HCT116 (cell line): ENCODE results near the gene IRAK2. TPM values are rescaled to one million over a fixed set of nuclear protein-coding genes. Genes with fewer than 3 reads are reported as not detected.

ENCODE experiments used
- ATAC-seq: fragments of 200-7000 bp; cut with Tn5 transposase; 2 replicates; pipeline ENCODE4 v1.9.1; 2020; ENCODE audit warnings: mild to moderate bottlenecking, moderate library complexity
- BruUV-seq: library from RNA; stranded (reverse); fragments of 400-500 nt; replicated peaks from 2 replicates; lab custom pipeline; 2021; lab: Mats Ljungman, UMichigan
- CTCF ChIA-PET: fragments of 300-600 bp; sonication (Branson Sonifier 250); formaldehyde crosslinking; loops from one replicate; lab custom pipeline; 2021; ENCODE audit warnings: antibody characterized with exemption; lab: Charles Lee
- POLR2A ChIA-PET: fragments of 300-600, 350-600 bp; sonication (Branson Sonifier 250); formaldehyde crosslinking; loops from one replicate; lab custom pipeline; 2021; ENCODE audit warnings: antibody characterized with exemption; lab: Charles Lee
- RAD21 ChIA-PET, 2 experiments: fragments of 300-600 bp; sonication (Branson Sonifier 250); formaldehyde crosslinking; loops; one replicate each; lab custom pipeline; 2023; ENCODE audit warnings: low total read pairs in 2 of 2; ENCODE audit not compliant: uncharacterized antibody in 2 of 2, unreplicated experiment in 2 of 2, low non-redundant PET in 1 of 2; lab: Charles Lee
- DNase-seq: peaks from one replicate; pipeline ENCODE4 v3.0.0-alpha.2; 2010; ENCODE audit warnings: low read depth, low spot score
- H2AFZ ChIP-seq: fragments of 200-600 bp; shearing (Covaris generic), sonication (generic); 2 replicates; pipeline ENCODE4 v1.6.1; 2017; ENCODE audit warnings: low read depth, mixed run types, mixed read lengths, antibody characterized with exemption, low read length; ENCODE audit not compliant: poor library complexity, severe bottlenecking
- H3K27ac ChIP-seq: 2 replicates; pipeline ENCODE4 v1.5.1; 2012; ENCODE audit warnings: low read depth, low read length
- H3K27me3 ChIP-seq: fragments of 200-600 bp; sonication (generic); 2 replicates; pipeline ENCODE4 v1.6.1; 2016; ENCODE audit warnings: mixed run types, low read length, mixed read lengths; ENCODE audit not compliant: insufficient read depth
- H3K36me3 ChIP-seq, 2 experiments: fragments of 200-500 bp in 1 of 2; fragments of 200-600 bp in 1 of 2; sonication (Bioruptor generic) in 1 of 2; sonication (generic) in 1 of 2; 2 replicates each; pipeline versions ENCODE4 v1.5.1 to v1.6.1; 2014 to 2016; ENCODE audit warnings: low read length in 2 of 2, inconsistent platforms in 1 of 2, mixed read lengths in 1 of 2, mixed run types in 1 of 2; ENCODE audit not compliant: insufficient read depth in 2 of 2, control insufficient read depth in 1 of 2
- H3K4me1 ChIP-seq, 2 experiments: fragments of 200-600 bp in 1 of 2; sonication (generic) in 1 of 2; 2 replicates each; pipeline versions ENCODE4 v1.5.1 to v1.6.1; 2012 to 2017; ENCODE audit warnings: low read length in 2 of 2, inconsistent platforms in 1 of 2, mild to moderate bottlenecking in 1 of 2, mixed read lengths in 1 of 2, mixed run types in 1 of 2, moderate library complexity in 1 of 2; ENCODE audit not compliant: insufficient read depth in 2 of 2, control insufficient read depth in 1 of 2
- H3K4me2 ChIP-seq: fragments of 200-600 bp; sonication (generic); 2 replicates; pipeline ENCODE4 v1.6.1; 2017; ENCODE audit warnings: mixed run types, low read length, mixed read lengths
- H3K4me3 ChIP-seq, 2 experiments: fragments of 200-600 bp in 1 of 2; sonication (generic) in 1 of 2; replicated peaks in 1 of 2; 2 replicates each; pipeline ENCODE4 v1.5.1; 2011 to 2016; ENCODE audit warnings: low read length in 2 of 2, control low read depth in 1 of 2, low read depth in 1 of 2, mild to moderate bottlenecking in 1 of 2, mixed read lengths in 1 of 2, mixed run types in 1 of 2
- H3K79me2 ChIP-seq: fragments of 200-600 bp; sonication (generic); 2 replicates; pipeline ENCODE4 v1.6.1; 2017; ENCODE audit warnings: mild to moderate bottlenecking, mixed run types, low read length, moderate library complexity, mixed read lengths; ENCODE audit not compliant: insufficient read depth
- H3K9ac ChIP-seq: fragments of 200-600 bp; sonication (generic); 2 replicates; pipeline ENCODE4 v1.6.1; 2016; ENCODE audit warnings: low read length, mixed read lengths
- H3K9me2 ChIP-seq: fragments of 200-600 bp; sonication (generic), shearing (Covaris generic); 2 replicates; pipeline ENCODE4 v1.6.1; 2017; ENCODE audit warnings: mixed run types, mild to moderate bottlenecking, moderate library complexity; ENCODE audit not compliant: insufficient read depth
- H3K9me3 ChIP-seq, 2 experiments: fragments of 200-500 bp in 1 of 2; fragments of 200-600 bp in 1 of 2; sonication (Bioruptor generic) in 1 of 2; sonication (generic) in 1 of 2; 2 replicates each; pipeline ENCODE4 v1.6.1; 2014 to 2017; ENCODE audit warnings: low read length in 2 of 2, mixed read lengths in 2 of 2, inconsistent platforms in 1 of 2, low read depth in 1 of 2, mild to moderate bottlenecking in 1 of 2, mixed run types in 1 of 2, moderate library complexity in 1 of 2; ENCODE audit not compliant: control insufficient read depth in 1 of 2, insufficient read depth in 1 of 2
- H4K20me1 ChIP-seq: fragments of 200-600 bp; sonication (generic), shearing (Covaris generic); 2 replicates; pipeline ENCODE4 v1.6.1; 2017; ENCODE audit warnings: mixed run types, mild to moderate bottlenecking, moderate library complexity; ENCODE audit not compliant: insufficient read depth
- ATF3 ChIP-seq: IDR thresholded peaks from 2 replicates; pipeline ENCODE4 v1.6.1; 2012
- CBX3 ChIP-seq: IDR thresholded peaks from 2 replicates; pipeline ENCODE4 v1.6.1; 2012; ENCODE audit warnings: low read depth
- CEBPB ChIP-seq: IDR thresholded peaks from 2 replicates; pipeline ENCODE4 v1.6.1; 2012; ENCODE audit warnings: low read depth
- CTCF ChIP-seq, 3 experiments: fragments of 200-600 bp in 1 of 3; sonication (generic) in 1 of 3; IDR thresholded peaks in 2 of 3; conservative IDR thresholded peaks in 1 of 3; 2 replicates each; pipeline ENCODE4 v1.5.1; 2012 to 2017; ENCODE audit warnings: low read depth in 2 of 3, low read length in 2 of 3, antibody characterized with exemption in 1 of 3, borderline replicate concordance in 1 of 3, control low read depth in 1 of 3, mild to moderate bottlenecking in 1 of 3, mixed read lengths in 1 of 3, mixed run types in 1 of 3, moderate library complexity in 1 of 3; ENCODE audit not compliant: insufficient read depth in 1 of 3
- EZH2 ChIP-seq: fragments of 200-600 bp; sonication (generic); IDR thresholded peaks from 2 replicates; pipeline ENCODE4 v1.6.1; 2017; ENCODE audit warnings: antibody characterized with exemption, mixed run types
- EZH2phosphoT487 ChIP-seq: fragments of 200-600 bp; IDR thresholded peaks from 2 replicates; pipeline ENCODE4 v1.6.1; 2018; ENCODE audit warnings: antibody characterized with exemption, borderline replicate concordance
- FOSL1 ChIP-seq: IDR thresholded peaks from 2 replicates; pipeline ENCODE4 v1.6.1; 2012; ENCODE audit warnings: low read depth
- JUND ChIP-seq: IDR thresholded peaks from 2 replicates; pipeline ENCODE4 v1.6.1; 2012
- MAX ChIP-seq: IDR thresholded peaks from 2 replicates; pipeline ENCODE4 v1.6.1; 2012
- POLR2AphosphoS5 ChIP-seq: IDR thresholded peaks from 2 replicates; pipeline ENCODE4 v1.6.1; 2011; ENCODE audit warnings: mild to moderate bottlenecking, low read depth, low read length, moderate library complexity
- RAD21 ChIP-seq: IDR thresholded peaks from 2 replicates; pipeline ENCODE4 v1.6.1; 2012; ENCODE audit warnings: low read depth, mild to moderate bottlenecking
- REST ChIP-seq: IDR thresholded peaks from 2 replicates; pipeline ENCODE4 v1.6.1; 2012; ENCODE audit warnings: low read depth
- SRF ChIP-seq: IDR thresholded peaks from 2 replicates; pipeline ENCODE4 v1.6.1; 2012; ENCODE audit warnings: low read depth
- TCF7L2 ChIP-seq: IDR thresholded peaks from 2 replicates; pipeline ENCODE4 v1.7.0; 2011; ENCODE audit warnings: borderline replicate concordance, inconsistent platforms; ENCODE audit not compliant: insufficient read depth, insufficient read length; ENCODE audit errors: extremely low read depth
- YY1 ChIP-seq: IDR thresholded peaks from 2 replicates; pipeline ENCODE4 v1.6.1; 2011; ENCODE audit warnings: low read length, low read depth, moderate library complexity, mild to moderate bottlenecking; ENCODE audit not compliant: insufficient replicate concordance; ENCODE audit errors: extremely low read depth
- ZBTB33 ChIP-seq: IDR thresholded peaks from 2 replicates; pipeline ENCODE4 v1.6.1; 2011; ENCODE audit warnings: mild to moderate bottlenecking, low read length, moderate library complexity; ENCODE audit not compliant: insufficient replicate concordance; ENCODE audit errors: extremely low read depth
- ZNF274 ChIP-seq: fragments of 200-500 bp; sonication (Bioruptor generic); IDR thresholded peaks from 2 replicates; pipeline ENCODE4 v1.6.1; 2014; ENCODE audit warnings: mild to moderate bottlenecking, low read depth, low read length, inconsistent platforms
- intact Hi-C: fragments of 100-400 bp; cut with micrococcal nuclease; formaldehyde crosslinking; loops from 2 replicates; pipeline ENCODE4 v1.10.0; 2022
- total RNA-seq: library from RNA; stranded (reverse); gene quantifications from one replicate; pipeline ENCODE4 v1.2.1, GENCODE V29; 2021; ENCODE audit not compliant: unreplicated experiment

The IRAK2 gene
- total RNA-seq, 1 experiment from 2014 or later = 3.6 TPM

GRCh38 chr3:10280571-10280970 lies 115.9 kb downstream of the IRAK2 start:
- ATAC-seq (no peak), DNase-seq (no peak)
- ChIA-PET RAD21 (no interaction called here), CTCF (interaction anchor here (1.2 kb wide), 1 partner anchor 9 kb away, joined by 3 read pairs; no protein-coding TSS in a partner anchor), POLR2A (no interaction called here)
- 0 out of 2 replicates have a peak, but pooled peaks cover 4% of the 10 kb centered on the region for H4K20me1 ChIP-seq
- peaks cover 19% of the 10 kb centered on the region for H3K79me2 ChIP-seq
- H3K4me2 ChIP-seq = no peak overlapping the region
- intact Hi-C loops = no loop called here
- H2AFZ ChIP-seq = no peak overlapping the region
- H3K9me2 ChIP-seq = no peaks in the 10 kb centered on the region
- no peak overlapping the region for H3K9ac ChIP-seq
- no peak overlapping the region for H3K27ac ChIP-seq
- no peaks in the 10 kb centered on the region for H3K4me1 ChIP-seq
- no peaks in the 10 kb centered on the region for H3K27me3 ChIP-seq
- no peaks in the 10 kb centered on the region for H3K9me3 ChIP-seq
- BruUV-seq = no TSS peak
- TF ChIP-seq SRF = no peak
- no peak for TF ChIP-seq CBX3
- TF ChIP-seq EZH2phosphoT487 = no peak
- TF ChIP-seq ZNF274 = no peak
- TF ChIP-seq CEBPB = no peak
- no peak for TF ChIP-seq RAD21
- TF ChIP-seq EZH2 = no peak
- no peak for TF ChIP-seq TCF7L2
- no peak for TF ChIP-seq POLR2AphosphoS5
- no peak for TF ChIP-seq REST
- TF ChIP-seq MAX = no peak
- TF ChIP-seq ATF3 = no peak
- no peak for TF ChIP-seq JUND
- no peak for TF ChIP-seq FOSL1
- no peak for TF ChIP-seq YY1
- TF ChIP-seq CTCF (IDR thresholded peaks at IDR 0.05 in 2 of 3, conservative IDR thresholded peaks at IDR 0.05 in 1 of 3; ENCODE audit: borderline replicate concordance in 1 of 3, insufficient read depth in 1 of 3, low read depth in 2 of 3, low read length in 2 of 3) = no peak
- TF ChIP-seq ZBTB33 = no peak
- peaks cover 8 to 37% of the 10 kb centered on the region in 2 experiments; a peak in 3 of 4 replicates for H3K36me3 ChIP-seq
- H3K4me3 ChIP-seq = no peak overlapping the region
